ENCODE measurements around the gene GOLIM4.

DNA sequence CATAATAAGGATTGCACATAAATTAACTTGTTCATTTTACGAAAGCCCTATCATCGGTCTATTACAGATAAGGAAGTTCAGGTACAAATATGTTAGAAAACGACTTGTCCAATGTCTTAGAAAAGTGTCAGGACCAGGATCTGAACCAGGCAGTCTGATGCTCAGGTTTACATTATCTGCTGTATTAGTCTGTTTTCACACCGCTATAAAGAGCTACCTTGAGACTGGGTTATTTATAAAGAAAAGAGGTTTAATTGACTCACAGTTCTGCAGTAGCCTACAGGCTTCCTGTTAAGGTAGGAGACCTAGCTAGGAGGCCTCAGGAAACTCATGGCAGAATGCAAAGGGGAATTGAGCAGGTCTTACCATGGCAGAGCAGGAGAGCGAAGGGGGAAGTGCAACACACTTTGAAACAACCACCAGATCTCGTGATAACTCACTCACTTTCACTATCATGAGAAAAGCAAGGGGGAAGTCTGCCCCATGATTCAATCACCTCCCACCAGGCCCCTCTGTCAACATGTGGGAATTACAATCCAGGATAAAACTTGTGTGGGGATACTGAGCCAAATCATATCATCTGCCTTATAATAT, 45.8 kb upstream of the GOLIM4 start:
- no peak for TF ChIP-seq CTCF (IDR thresholded peaks at IDR 0.05)
- TF ChIP-seq POLR2A (IDR thresholded peaks at IDR 0.05) = no peak
- no peak for TF ChIP-seq EP300 (IDR thresholded peaks at IDR 0.05)
